Loucy (cell line): Measurements from ENCODE around the gene ACRBP.

Source experiments
- CTCF ChIP-seq: fragments of 200-600 bp; sonication (generic); conservative IDR thresholded peaks from 2 replicates; pipeline ENCODE4 v1.5.1; 2014; ENCODE audit warnings: mild to moderate bottlenecking, antibody characterized with exemption, low read length
- EZH2phosphoT487 ChIP-seq: fragments of 200-600 bp; IDR thresholded peaks from 2 replicates; pipeline ENCODE4 v1.6.1; 2018; ENCODE audit warnings: antibody characterized with exemption, mild to moderate bottlenecking, moderate library complexity, borderline replicate concordance

GRCh38 chr12:6620885-6621274 is 26.4 kb downstream of the ACRBP start:
- TF ChIP-seq CTCF (no peak), EZH2phosphoT487 (no peak)
